HepG2 (cell line): ENCODE measurements around the gene INO80B. TPM values are rescaled to one million over a fixed set of nuclear protein-coding genes. Genes with fewer than 3 reads are reported as not detected.

ENCODE experiments used
- FLYWCH1 ChIP-seq: sonication (generic); formaldehyde crosslinking; IDR thresholded peaks from 2 replicates; pipeline ENCODE4 v1.8.1; 2023; ENCODE audit warnings: mild to moderate bottlenecking, missing genetic modification reagents
- REXO4 ChIP-seq: sonication (generic); formaldehyde crosslinking; IDR thresholded peaks from 2 replicates; pipeline ENCODE4 v1.8.0; 2022; ENCODE audit warnings: missing genetic modification reagents, mild to moderate bottlenecking, borderline replicate concordance
- SMYD3 ChIP-seq: sonication (generic); formaldehyde crosslinking; IDR thresholded peaks from 2 replicates; pipeline ENCODE4 v1.8.1; 2023; ENCODE audit warnings: mild to moderate bottlenecking, missing genetic modification reagents
- STAT5B ChIP-seq: sonication (generic); formaldehyde crosslinking; IDR thresholded peaks from 2 replicates; pipeline ENCODE4 v1.4.0; 2020; ENCODE audit warnings: missing genetic modification reagents
- ZFP36 ChIP-seq: fragments of 150-350 bp; IDR thresholded peaks from 2 replicates; pipeline ENCODE4 v1.6.1; 2018; ENCODE audit warnings: borderline replicate concordance, low read length, low read depth; ENCODE audit not compliant: partially characterized antibody
- ZMAT3 ChIP-seq: sonication (generic); formaldehyde crosslinking; conservative IDR thresholded peaks from 2 replicates; pipeline ENCODE4 v1.7.0; 2021; ENCODE audit warnings: missing genetic modification reagents
- ZNF674 ChIP-seq: sonication (generic); formaldehyde crosslinking; IDR thresholded peaks from 2 replicates; pipeline ENCODE4 v1.5.0; 2020; ENCODE audit warnings: low read depth, mild to moderate bottlenecking, missing genetic modification reagents
- polyA plus RNA-seq, 8 experiments: library from polyadenylated mRNA; depleted of rRNA in 3 of 8; stranded (reverse) in 7 of 8; unstranded in 1 of 8; fragments of >200 nt; fragmentation: Illumina TruSeq in 4 of 8; extraction: Trizol in 4 of 8; gene quantifications; 2 replicates each; pipeline versions ENCODE4 v1.2.1 to v1.2.3, GENCODE V29; 2011 to 2016; ENCODE audit warnings: low read depth in 4 of 8, missing spikeins in 1 of 8, mixed read lengths in 1 of 8; ENCODE audit not compliant: insufficient read depth in 1 of 8
- total RNA-seq, 5 experiments: library from RNA; depleted of rRNA; stranded (reverse); fragments of >200 nt; fragmentation: Illumina TruSeq; extraction: Trizol; gene quantifications; 2 replicates each; pipeline ENCODE4 v1.2.3, GENCODE V29; 2016; ENCODE audit warnings: low read depth in 1 of 5
- TF ChIP-seq, protein P1 (sequence below): sonication (generic); formaldehyde crosslinking; IDR thresholded peaks from 2 replicates; pipeline ENCODE4 v1.4.0; 2020; ENCODE audit warnings: missing genetic modification reagents
- TF ChIP-seq, protein P2 (sequence below), 2 experiments: fragments of 450-650 bp in 1 of 2; sonication (generic) in 1 of 2; formaldehyde crosslinking in 1 of 2; IDR thresholded peaks; 2 replicates each; pipeline versions ENCODE4 v1.6.1 to v1.8.0; 2016 to 2022; ENCODE audit warnings: antibody characterized with exemption in 1 of 2, mild to moderate bottlenecking in 1 of 2, missing genetic modification reagents in 1 of 2
- TF ChIP-seq, protein P3 (sequence below): sonication (generic); formaldehyde crosslinking; IDR thresholded peaks from 2 replicates; pipeline ENCODE4 v1.5.0; 2020; ENCODE audit warnings: missing genetic modification reagents
- TF ChIP-seq, protein P4 (sequence below): sonication (generic); formaldehyde crosslinking; conservative IDR thresholded peaks from 2 replicates; pipeline ENCODE4 v1.8.0; 2022; ENCODE audit warnings: missing genetic modification reagents

Gene INO80B
- total and polyA plus RNA-seq, 2 of the 13 experiments (the other 11 are each of a cell fraction or from before 2014, with no cell fraction given): 6.2 to 14.5 TPM

DNA sequence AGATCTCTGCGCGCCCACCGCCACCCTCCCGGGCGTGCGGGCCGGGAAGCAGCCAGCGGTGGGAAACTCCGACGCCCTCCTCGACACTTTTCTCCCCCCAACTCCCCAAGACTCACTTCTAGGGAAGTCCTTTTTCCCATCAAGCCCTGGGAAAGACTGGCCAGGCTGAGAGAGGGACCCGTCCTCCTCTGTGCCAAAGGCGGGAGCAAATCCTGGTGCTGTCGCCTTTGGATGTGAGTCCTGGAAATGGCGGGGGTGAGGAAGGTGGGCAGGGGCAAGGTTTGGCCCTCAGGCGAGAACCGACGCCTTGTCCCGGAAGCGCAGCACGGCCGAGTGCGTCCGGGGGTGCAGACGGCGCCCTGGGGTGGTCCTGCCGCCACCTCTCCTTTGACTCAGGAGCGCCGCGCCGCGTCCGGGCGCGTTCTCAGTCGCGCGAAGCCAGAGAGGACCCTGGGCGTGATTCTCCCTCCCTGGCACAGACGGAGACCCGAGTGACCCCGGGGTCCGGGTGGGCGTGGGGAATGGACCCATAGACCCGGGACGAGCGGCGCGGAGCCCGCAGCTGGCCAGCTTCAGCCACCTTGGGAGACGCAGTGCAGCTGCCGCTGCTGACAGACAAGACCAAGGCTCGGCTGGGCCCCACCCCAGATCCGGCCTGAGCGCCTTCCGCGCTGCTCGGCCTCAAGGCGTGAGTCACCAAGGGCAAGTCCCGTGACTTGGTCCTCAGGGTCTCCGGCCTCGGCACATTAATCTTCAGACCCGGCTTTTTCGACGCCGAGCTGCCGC, 48.0 kb downstream of the INO80B start (continued):
- TF ChIP-seq ZNF674 (CRISPR knock-in tag): no peak
- TF ChIP-seq ZFP36: no peak
- TF ChIP-seq, protein P1, sequence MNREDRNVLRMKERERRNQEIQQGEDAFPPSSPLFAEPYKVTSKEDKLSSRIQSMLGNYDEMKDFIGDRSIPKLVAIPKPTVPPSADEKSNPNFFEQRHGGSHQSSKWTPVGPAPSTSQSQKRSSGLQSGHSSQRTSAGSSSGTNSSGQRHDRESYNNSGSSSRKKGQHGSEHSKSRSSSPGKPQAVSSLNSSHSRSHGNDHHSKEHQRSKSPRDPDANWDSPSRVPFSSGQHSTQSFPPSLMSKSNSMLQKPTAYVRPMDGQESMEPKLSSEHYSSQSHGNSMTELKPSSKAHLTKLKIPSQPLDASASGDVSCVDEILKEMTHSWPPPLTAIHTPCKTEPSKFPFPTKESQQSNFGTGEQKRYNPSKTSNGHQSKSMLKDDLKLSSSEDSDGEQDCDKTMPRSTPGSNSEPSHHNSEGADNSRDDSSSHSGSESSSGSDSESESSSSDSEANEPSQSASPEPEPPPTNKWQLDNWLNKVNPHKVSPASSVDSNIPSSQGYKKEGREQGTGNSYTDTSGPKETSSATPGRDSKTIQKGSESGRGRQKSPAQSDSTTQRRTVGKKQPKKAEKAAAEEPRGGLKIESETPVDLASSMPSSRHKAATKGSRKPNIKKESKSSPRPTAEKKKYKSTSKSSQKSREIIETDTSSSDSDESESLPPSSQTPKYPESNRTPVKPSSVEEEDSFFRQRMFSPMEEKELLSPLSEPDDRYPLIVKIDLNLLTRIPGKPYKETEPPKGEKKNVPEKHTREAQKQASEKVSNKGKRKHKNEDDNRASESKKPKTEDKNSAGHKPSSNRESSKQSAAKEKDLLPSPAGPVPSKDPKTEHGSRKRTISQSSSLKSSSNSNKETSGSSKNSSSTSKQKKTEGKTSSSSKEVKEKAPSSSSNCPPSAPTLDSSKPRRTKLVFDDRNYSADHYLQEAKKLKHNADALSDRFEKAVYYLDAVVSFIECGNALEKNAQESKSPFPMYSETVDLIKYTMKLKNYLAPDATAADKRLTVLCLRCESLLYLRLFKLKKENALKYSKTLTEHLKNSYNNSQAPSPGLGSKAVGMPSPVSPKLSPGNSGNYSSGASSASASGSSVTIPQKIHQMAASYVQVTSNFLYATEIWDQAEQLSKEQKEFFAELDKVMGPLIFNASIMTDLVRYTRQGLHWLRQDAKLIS (CRISPR knock-in tag): no peak
- TF ChIP-seq REXO4 (CRISPR knock-in tag): peak; percentile 41; the same call in 1 of the 2 replicates
- TF ChIP-seq STAT5B (CRISPR knock-in tag): 0 out of 2 replicates have a peak, but pooled peaks have one; percentile 19
- no peak for TF ChIP-seq ZMAT3 (CRISPR knock-in tag)
- TF ChIP-seq, protein P2, sequence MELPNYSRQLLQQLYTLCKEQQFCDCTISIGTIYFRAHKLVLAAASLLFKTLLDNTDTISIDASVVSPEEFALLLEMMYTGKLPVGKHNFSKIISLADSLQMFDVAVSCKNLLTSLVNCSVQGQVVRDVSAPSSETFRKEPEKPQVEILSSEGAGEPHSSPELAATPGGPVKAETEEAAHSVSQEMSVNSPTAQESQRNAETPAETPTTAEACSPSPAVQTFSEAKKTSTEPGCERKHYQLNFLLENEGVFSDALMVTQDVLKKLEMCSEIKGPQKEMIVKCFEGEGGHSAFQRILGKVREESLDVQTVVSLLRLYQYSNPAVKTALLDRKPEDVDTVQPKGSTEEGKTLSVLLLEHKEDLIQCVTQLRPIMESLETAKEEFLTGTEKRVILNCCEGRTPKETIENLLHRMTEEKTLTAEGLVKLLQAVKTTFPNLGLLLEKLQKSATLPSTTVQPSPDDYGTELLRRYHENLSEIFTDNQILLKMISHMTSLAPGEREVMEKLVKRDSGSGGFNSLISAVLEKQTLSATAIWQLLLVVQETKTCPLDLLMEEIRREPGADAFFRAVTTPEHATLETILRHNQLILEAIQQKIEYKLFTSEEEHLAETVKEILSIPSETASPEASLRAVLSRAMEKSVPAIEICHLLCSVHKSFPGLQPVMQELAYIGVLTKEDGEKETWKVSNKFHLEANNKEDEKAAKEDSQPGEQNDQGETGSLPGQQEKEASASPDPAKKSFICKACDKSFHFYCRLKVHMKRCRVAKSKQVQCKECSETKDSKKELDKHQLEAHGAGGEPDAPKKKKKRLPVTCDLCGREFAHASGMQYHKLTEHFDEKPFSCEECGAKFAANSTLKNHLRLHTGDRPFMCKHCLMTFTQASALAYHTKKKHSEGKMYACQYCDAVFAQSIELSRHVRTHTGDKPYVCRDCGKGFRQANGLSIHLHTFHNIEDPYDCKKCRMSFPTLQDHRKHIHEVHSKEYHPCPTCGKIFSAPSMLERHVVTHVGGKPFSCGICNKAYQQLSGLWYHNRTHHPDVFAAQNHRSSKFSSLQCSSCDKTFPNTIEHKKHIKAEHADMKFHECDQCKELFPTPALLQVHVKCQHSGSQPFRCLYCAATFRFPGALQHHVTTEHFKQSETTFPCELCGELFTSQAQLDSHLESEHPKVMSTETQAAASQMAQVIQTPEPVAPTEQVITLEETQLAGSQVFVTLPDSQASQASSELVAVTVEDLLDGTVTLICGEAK (IDR thresholded peaks at IDR 0.05): no peak
- TF ChIP-seq, protein P2 (CRISPR knock-in tag; IDR thresholded peaks at IDR 0.05): peak; percentile 67; the same call in 1 of the 2 replicates
- TF ChIP-seq FLYWCH1 (CRISPR knock-in tag): 0 out of 2 replicates have a peak, but pooled peaks have one; percentile 12
- TF ChIP-seq, protein P3, sequence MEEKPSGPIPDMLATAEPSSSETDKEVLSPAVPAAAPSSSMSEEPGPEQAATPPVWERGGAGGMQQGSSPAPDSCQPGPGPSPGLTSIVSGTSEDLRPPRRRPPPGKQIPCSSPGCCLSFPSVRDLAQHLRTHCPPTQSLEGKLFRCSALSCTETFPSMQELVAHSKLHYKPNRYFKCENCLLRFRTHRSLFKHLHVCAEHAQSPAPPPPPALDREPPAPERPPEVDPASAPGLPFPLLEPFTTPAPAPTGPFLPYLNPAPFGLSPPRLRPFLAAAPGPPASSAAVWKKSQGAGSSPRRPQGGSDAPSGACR (CRISPR knock-in tag): peak; percentile 99
- TF ChIP-seq, protein P4, sequence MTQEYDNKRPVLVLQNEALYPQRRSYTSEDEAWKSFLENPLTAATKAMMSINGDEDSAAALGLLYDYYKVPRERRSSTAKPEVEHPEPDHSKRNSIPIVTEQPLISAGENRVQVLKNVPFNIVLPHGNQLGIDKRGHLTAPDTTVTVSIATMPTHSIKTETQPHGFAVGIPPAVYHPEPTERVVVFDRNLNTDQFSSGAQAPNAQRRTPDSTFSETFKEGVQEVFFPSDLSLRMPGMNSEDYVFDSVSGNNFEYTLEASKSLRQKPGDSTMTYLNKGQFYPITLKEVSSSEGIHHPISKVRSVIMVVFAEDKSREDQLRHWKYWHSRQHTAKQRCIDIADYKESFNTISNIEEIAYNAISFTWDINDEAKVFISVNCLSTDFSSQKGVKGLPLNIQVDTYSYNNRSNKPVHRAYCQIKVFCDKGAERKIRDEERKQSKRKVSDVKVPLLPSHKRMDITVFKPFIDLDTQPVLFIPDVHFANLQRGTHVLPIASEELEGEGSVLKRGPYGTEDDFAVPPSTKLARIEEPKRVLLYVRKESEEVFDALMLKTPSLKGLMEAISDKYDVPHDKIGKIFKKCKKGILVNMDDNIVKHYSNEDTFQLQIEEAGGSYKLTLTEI (CRISPR knock-in tag): no peak
- TF ChIP-seq SMYD3 (CRISPR knock-in tag): peak; percentile 88
